Hematopoietic multipotent progenitor cell treated with erythropoietin and hydrocortisone succinate and interleukin-3 and kit ligand, for 4 days (in vitro differentiated cells): ENCODE measurements around the gene ASTN2.
"Not testable (repeated sequence)": the region's sequence is repeated elsewhere in the genome, so short reads cannot be mapped to it uniquely, and the experiment has no call there.

Experiments
- DNase-seq: peaks from one replicate; pipeline ENCODE4 v3.0.0-alpha.2; 2015

ASTN2 gene

DNA sequence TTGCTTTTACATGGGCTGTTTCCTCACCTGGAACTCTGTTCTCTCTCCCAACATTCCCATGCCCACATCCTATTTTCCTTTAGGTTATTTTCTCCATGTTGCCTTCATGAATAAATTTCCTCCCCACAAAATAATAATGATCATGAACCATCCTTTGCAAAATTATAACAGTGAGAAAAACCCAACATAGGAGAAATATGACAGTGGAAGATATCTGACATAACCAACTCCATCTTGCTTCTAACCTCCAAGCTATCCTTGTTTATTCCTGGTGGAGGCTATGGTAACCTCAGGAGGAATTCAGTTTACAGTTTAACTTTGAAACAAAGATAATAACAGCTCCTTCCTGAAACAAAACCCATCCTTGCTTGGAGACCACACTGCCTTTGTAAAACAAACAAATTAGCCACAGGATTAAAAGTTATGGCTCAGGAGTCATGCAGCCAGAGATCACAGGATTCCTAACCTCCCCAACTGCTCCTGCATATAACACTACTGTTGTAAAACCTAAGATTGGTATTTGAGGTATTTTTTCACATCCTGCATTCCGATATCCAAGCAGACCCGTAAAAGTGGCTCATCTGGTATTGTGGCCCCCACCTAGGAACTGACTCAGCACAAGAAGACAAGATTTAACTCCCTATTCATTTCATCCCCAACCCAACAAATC lies 515.4 kb downstream of the ASTN2 start:
- no peak for DNase-seq

DNA sequence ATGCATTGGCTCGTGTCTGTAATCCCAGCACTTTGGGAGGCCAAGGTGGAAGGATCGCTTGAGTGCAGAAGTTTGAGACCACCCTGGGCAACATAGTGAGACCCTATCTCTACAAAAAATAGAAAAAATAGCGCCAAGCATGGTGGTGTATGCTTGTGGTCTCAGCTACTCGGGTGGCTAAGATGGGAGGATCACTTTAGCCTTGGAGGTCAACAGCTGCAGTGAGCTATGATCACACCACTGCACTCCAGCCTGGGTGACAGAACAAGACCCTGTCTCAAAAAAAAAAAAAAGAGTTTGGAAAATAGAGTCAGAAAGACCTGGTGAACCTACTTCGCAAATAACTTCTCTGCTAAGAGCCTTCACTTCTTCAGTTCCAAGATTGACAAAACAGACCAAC lies 516.7 kb downstream of the ASTN2 start:
- not testable (repeated sequence) for DNase-seq

DNA sequence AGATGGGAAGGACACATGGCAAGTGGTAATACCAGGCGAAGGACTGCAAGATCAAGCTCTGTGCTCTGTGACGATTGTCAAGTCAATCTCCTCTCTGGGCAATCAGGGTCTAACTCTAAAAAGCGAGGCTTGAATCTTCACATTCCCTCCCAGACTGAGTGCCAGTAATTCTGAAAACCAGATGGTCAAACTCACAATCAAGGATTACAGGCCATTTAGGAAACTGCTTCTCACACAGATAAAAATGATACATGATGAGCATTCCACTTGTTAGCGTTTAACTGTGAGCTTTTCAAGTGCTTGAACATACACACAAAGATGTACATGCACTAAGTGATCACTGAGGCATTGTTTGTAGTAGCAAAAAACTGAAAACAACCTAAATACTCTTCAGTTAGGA lies 517.7 kb downstream of the ASTN2 start:
- no peak for DNase-seq

DNA sequence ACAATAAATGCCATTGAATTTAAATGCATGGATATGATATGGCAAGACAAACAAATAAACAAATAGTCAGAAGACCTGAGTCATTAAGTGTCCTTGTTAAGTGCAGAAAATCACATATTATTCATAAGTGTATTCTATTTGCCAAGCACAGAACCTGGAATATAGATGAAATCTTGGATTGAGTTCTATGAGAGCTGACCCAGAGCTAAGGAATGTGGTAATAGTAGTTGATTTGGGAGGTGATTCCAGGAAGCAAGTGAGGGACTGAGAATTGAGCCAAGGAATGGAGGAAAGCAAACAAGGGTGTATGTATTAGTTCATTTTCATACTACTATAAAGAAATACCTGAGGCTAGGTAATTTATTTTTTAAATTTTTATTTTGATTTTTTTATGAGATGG lies 518.9 kb downstream of the ASTN2 start:
- no peak for DNase-seq

DNA sequence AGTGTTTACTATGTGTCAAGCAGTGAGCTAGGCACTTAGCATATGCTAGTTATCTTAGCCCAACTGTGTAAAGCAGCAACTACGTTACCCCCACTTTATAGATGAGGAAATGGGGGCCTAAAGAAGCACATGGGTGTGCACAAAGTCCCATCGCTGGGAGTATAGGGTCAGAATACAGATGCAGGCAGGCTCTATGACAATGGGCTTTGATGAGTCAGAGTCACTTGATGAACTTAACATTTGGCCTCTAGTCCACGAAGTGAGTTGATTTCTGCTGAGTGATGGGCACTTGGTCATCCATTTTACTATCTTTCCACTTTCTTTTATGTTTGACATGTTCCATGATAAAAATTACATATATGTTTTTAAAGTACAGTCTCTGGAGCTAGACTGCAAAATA lies 523.4 kb downstream of the ASTN2 start:
- DNase-seq: no peak

DNA sequence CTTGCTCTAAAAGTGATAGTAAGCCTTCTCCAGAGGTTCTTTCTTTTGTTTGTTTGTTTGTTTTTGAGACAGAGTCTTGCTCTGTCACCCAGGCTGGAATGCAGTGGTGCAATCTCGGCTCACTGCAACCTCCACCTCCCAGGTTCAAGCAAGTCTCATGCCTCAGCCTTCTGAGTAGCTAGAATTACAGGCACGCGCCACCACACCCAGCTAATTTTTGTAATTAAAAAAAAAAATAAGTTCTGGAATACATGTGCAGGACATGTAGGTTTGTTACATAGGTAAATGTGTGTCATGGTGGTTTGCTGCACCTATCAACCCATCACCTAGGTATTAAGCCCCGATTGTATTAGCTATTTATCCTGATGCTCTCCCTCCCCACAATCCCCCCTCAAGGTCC lies 526.4 kb downstream of the ASTN2 start:
- DNase-seq: not testable (repeated sequence)

DNA sequence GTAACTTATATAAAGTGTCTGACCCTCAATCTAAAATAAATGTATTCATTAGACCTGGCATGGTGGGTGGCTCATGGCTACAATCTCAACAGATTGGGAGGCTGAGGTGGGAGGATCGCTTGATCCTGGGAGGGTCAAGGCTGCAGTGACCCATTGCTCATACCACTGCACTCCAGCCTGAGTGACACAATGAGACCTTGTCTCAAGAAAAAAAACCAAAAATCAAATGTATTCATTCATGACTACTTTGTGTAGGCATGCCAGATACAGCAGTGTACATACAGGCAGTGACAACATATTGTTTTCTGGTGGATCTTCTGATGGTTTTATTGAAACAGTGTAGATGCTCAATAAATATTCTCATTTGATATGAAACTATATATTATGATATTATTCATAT lies 526.8 kb downstream of the ASTN2 start:
- no peak for DNase-seq

DNA sequence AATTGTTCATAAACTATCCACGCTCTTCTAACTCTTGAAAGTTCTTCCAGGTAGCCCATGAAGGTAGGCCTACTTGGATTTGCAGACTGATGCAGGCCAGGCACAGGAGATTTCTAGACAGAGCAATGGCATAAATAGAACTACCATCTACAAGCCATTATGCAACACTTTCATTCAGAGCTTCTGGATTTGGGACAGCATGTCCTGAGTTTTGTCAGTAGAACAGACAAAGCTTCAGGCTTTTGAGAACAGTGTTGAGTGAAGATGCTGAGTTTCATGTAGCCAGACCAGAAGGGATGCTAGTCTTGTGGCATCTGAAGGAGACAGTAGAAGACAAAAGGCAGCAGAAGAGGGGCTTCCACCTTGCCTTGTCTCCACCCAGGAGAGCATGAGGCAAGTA lies 531.2 kb downstream of the ASTN2 start:
- DNase-seq: no peak

DNA sequence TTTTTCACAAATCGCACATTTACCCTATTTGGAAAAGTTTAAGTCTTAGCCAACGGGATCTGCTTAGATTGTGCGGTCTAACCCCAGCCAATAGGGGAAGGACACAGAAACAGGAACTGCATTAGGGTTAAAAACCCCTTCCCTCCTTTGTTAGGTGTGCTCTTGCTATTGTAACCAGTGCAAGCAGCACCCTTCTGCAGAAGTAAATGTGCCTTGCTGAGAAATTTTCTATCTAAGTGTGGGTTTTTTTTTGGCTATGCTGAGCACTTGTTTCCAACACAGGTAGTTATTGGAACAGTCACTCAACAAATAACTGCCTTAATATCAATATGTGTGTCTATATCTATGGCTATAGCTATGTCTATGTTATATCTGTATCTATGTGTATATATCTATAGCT lies 537.8 kb downstream of the ASTN2 start:
- DNase-seq: no peak

DNA sequence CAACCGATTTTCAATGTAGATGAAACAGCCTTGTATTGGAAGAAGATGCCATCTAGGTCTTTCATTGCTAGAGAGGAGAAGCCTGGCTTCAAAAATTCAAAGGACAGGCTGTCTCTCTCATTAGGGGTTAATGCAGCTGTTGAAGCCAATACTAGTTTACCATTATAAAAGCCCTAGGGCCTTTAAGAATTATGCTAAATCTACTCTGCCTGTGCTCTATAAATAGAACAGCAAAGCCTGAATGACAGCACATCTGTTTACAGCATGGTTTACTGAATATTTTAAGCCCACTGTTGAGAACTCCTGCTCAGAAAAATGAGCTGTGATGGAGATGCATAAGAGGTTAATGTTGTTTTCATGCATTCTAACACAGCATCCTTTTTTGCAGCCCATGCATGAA lies 539.3 kb downstream of the ASTN2 start:
- DNase-seq: no peak

DNA sequence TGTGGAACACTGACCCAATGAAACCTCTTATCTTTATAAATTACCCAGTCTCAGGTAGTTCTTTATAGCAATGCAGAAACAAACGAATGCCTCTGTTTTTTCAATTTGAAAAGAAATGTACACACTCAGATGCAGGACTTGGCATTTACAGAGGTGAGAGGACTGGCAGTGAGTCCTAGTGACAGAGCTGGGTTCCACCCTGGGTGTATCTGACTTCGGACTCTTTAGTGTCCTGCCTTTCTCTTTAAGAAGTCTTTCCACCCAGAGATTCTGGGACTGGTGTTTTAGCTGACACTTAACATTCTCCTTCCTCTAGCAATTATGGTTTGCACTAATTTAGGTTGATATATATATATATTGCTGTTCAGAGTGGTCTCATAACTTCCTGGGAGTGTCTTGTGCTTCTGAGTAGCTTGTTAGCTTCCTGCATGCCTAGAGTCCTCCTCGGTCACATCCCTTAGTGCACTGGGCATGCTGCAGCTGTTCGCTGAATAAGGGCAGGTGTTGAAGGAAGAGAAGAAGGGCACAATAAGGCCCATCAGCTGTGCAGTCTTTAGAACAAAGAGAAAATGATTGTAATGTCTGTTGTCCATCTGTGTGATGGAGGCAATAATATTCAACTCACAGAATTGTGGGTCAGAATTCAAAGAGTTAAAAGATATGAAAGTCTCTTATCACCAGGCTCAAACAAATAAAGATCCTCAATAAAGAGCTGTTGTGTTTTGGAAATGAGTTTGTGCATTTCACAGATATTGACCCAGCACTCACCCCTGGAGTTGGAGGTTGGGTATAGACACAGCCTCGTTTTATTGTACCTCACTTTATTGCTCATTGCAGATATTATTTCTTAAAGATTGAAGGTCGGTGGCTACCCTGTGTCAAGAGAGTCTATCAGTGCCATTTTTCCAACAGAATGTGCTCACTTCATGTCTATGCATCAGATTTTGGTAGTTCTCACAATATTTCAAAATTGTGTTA lies 540.6 kb downstream of the ASTN2 start:
- no peak for DNase-seq

DNA sequence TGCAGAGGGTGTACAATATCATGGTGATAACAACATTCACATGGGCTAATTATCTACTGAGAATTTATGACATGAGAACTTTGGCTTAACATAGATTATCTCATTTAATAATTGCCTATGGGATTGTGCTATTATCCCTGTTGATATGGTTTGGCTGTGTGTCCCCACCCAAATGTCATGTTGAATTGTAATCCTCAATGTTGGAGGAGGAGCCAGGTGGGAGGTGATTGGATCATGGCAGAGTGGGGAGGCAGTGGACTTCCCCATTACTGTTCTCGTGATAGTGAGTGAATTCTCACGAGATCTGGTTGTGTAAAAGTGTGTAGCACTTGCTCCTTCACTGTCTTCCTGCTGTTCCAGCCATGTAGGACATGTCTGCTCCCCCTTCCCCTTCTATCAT lies 541.4 kb downstream of the ASTN2 start:
- DNase-seq: no peak

DNA sequence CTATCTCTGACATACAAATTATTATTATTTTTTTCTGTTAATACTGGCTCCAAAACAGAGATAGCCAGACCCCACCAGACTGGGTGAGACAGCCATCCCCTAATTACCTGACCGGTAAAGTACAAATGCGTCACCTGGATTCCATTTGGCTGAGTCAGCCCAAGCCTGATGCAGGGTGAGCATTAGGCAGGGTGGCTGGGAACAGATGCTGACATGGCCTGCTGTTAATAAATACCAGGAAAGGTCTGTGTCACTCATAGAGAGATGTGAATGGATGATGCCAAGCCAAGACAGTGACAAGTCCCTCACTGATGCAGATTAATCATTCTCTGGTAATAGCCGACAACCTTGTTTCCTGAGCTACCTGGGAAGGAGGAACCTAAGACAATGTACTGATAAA lies 544.3 kb downstream of the ASTN2 start:
- no peak for DNase-seq

DNA sequence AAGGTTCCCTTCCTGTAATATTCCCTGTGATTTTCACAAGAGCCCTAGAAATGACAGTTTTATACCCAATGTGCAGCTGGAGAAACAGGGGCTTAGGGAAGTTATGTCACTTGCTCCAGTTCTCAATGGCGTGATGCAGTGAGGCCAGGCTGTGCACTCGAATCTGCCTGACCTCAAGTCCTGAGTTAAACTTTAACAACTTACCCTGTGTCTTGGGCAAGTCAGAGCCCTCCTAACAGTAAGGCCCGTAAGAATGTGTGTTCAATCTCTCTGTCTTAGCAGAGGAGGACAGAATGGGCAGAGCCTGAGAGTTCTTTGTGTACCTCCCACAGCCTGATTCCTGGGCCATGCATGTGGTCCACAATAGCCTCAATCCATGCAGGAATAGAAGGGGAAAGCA lies 546.7 kb downstream of the ASTN2 start:
- no peak for DNase-seq

DNA sequence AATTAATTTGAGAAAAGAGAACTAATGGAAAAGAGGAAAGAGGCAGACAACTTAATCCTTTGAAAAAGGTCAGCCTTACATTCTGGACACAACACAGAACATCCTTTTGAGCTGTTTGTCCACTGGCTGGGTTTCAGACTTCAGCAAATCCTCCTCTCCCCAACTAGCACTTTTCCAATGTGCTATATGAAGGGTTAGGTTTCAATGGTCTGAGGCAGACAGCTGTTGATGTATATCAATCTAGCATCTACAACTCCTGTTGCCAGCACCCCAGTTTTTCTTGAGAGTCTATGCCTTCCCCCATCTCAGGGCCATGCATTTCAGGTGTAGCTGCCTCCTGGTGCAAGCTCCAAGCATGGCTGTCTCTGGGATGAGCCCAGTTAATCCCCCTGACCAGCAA lies 553.5 kb downstream of the ASTN2 start:
- no peak for DNase-seq

DNA sequence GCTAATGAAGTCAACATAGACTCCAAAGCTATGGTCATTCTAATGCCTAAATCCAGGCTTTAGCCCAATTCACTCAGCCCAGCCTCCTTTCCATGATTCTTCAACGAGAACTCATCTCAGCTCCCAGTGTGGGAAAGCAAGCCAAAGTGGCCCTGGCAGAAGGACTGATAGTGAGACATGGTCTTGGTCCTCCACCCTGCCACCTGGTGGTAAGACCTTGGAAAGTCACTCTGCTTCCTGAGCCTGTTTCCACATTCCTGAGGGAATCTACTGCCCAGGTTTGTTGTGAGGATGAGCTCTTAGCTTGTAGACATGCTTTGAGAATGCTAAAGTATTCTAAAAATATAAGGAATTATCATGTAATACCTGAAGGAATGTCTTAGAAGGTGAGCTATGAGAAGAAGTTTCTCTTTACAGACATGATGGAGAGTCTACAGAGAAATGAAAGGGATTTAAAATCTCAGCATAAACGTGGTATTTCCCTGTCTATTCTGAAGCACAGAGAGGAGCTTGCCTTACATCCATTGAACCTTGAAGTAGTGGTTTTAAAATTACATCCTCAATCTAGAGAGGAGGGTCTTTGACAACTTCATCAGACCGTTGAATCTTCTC lies 554.2 kb downstream of the ASTN2 start:
- DNase-seq: peak; percentile 52

DNA sequence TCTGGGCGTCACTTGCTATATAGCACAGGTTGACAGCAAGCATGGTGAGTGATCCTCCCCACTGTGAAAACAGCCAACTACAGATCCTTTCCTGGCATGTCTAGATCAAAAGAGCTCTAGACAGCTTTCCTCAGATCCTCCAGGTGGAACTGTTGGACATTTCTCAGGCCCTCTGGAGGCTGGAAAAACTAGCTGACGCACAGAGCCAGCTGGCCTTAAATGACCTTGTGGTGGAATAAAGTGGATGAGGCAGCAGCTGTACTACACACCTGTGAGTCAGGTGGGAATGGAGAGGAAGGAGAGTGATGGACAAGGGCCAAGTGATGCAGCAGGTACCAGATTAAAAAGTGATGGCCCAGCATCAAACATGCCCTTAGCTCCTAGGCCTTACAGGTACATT lies 555.1 kb downstream of the ASTN2 start:
- no peak for DNase-seq

DNA sequence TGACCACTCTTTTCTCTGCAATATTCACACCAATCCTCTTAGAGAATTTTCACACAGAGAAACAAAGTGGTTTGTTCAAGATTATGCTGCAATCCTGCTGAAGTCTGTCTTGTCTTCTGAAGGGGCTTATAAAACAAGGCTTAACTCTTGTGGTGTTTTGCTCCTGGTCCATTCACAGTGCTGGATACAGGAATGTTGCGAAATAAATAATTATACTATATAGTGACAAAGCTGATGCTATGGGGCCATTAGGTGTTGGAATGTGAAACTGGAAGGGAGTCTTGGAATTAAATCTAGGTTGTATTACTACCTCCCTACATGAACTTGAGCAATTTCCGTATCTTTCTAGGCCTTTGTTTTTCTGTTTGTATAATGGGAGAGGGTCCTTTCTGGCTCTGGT lies 557.5 kb downstream of the ASTN2 start:
- DNase-seq: no peak

DNA sequence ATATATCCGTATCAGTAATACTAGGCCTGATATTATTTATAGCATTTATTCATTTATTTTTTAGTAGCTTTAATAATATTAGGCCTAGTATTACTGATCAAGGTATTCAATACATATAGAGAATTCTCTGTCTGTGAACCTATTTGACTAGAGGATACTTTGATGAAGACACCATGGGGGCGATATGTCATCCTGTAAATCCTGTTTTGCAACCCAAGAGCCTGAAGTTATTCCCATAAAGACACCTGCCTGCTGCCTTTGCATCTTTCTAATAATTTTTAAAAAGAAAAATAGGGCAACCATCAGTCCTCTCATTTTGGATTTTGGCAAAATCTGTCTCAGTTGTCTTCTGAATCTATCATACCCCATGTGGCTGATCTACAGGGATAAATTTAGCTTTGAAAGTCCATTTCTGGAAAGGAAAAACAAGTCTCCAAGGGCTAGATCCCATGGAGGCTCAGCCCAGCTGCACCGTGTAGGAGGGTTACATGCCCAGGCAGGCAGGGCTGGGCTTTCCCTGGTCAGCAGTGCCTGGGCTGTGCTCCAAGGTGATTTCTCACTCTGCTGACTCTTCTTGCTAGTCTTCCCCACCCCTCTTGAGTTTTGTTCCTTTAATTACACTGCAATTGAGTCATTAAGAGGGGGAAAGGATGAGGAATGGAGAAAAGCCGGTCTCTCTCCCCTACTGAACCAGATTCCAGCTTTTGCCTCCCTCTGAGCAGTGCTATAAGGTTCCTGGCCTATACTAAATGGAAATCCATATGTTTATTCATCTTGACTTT lies 558.8 kb downstream of the ASTN2 start:
- DNase-seq: no peak

DNA sequence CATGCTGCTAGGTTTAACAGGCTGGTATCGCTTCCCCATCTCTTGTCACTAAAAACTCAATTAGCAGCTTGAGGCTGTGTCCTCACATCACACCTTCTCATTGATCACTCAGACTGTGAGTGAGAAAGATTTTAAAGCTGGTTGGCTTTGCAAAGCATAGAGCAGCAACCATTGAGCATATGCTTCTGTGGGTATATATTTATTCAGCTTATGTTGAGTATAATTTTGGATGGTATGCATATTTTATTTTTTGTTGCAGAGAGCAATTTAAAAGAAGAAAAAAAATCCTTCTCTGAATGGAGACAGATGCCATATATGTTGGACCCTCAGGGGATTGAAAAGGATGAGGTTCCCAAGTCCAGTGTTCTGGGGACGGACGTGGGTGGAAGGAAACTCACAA lies 565.1 kb downstream of the ASTN2 start:
- no peak for DNase-seq

DNA sequence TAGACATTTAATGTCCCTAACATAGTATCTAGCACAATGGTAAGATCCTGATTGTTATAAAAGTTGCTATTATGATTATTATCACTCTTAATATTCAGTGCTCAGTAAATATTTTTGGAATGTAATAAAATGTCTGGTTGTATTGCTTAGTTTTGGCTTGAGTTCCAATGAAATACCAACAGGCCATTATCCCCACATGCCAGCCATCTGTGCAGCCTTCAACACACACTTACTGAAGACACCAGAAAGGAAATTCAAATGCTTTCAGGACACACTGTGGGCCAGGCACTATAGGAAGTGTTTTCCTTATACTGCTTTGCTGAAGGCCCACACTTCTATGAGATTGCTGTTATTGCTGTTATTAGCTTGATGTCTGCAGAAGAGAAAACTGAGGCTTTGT lies 570.2 kb downstream of the ASTN2 start:
- DNase-seq: no peak

DNA sequence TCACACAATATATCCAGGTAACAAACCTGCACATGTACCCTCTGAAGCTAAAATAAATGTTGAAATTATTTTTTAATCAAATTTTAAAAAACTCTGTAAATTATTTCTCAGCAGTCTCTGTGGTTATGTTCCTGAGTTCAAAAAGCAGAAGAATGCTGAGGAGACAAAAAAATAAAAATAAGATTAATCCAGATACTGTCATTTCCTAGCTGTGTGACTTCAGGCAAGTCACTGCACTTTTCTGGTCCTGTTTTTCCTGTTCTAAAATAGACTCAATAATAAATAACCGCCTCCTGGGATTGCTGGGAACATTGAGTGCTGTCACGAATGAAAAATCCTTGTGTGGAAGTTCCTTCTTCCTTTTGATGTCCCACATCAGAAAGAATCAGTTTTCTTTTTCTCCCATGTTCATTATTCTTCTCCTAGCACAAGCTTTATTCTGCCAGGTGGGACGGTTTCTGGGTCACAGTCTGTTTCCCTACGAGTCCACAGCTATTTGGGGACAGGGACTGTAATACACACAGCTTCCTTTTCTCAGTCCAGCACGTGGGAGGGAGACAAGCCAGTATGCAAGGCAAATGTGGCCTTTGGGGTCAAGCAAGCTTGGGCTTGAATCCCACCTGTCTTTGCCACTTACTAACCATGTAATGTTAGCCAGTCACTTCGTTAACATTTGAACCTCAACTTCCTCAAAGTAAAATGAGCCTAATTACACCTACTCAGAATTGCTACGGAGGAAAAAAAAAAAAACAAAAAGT lies 570.8 kb downstream of the ASTN2 start:
- no peak for DNase-seq
